Measurements from ENCODE around the gene TICAM2.

The TICAM2 gene

GRCh38 chr5:115616472-115616871 lies 14.2 kb upstream of the TICAM2 start:
- in situ Hi-C loops (cut with MboI; ENCODE audit: low sequenced_read_pairs), result loop anchor here (25.0 kb wide), 1 partner anchor 221 kb away; the partner anchor contains the start of genes AP3S1 and ATG12

- in situ Hi-C loops (cut with MboI; ENCODE audit: low sequenced_read_pairs), result loop anchor here (25.0 kb wide), 1 partner anchor 225 kb away; the partner anchor contains the start of genes AP3S1 and ATG12
Observed at GRCh38 chr5:115611873-115612272, 9.6 kb upstream of the TICAM2 start.

DNA sequence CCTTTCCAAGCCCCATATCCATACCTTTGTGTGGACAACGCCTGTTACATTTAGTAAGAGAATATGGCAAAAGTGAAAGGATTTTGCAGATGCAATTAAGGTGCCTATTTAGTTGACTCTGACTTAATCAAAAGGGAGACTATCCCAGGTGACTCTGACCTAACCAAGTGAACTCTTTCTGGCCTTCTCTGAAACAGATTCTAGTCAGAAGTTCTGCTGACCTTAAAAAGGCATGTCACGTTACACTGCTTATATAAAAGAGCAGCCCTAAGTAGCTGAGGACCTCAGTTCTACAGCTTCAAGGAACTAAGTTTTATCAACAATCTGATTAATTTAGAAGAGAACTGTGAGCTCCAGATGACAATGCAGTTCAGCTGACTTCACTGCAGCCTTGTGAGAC lies 5.7 kb upstream of the TICAM2 start:
- in situ Hi-C loops (cut with MboI; ENCODE audit: low sequenced_read_pairs), result loop anchor here (25.0 kb wide), 1 partner anchor 229 kb away; the partner anchor contains the start of genes AP3S1 and ATG12

- in situ Hi-C loops (cut with MboI; ENCODE audit: low sequenced_read_pairs), result loop anchor here (25.0 kb wide), 1 partner anchor 232 kb away; the partner anchor contains the start of genes AP3S1 and ATG12
Observed at GRCh38 chr5:115605436-115605835, 3.2 kb upstream of the TICAM2 start.

- in situ Hi-C loops (cut with MboI; ENCODE audit: low sequenced_read_pairs), result loop anchor here (25.0 kb wide), 1 partner anchor 235 kb away; the partner anchor contains the start of genes AP3S1 and ATG12
Observed at GRCh38 chr5:115602591-115603125, 379 bp upstream of the TICAM2 start.

DNA sequence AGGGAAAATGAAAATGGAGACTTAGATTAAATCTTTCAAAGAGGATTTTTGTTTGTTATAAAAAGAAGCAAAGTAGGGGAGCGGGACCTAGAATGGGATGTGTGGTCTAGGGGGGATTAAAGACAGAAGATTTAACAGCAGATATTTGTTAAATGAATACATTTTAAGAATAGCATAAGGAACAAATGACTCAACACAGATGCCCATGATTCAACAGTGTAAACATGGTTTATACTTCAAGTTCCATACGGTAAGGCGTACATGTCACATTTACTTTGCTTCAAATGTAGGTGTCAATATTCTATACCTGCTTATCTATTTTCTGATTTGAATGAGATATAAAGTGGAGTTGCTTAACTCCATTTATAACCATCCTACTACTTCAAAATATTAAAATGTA lies 1.5 kb downstream of the TICAM2 start:
- in situ Hi-C loops (cut with MboI; ENCODE audit: low sequenced_read_pairs), result loop anchor here (25.0 kb wide), 1 partner anchor 237 kb away; the partner anchor contains the start of genes AP3S1 and ATG12

DNA sequence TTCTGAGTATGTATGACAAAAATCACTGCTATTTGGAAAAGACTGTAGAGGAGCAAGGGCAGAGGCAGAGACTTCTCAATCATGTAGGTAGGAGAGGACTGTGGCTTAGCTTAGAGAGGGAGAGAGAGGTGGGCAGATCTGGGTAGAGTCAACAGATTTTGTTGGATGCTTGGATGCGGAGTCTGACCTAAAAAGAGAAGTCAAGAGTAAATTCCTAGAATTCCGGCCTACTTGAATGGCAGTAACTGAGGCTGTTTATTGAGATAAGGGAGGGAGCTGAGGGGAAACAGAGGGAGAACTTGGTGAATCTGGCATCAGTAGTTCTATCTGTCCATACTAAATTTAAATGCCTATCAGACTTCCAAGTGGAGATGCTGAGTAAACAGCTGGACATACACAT lies 2.4 kb downstream of the TICAM2 start:
- in situ Hi-C loops (cut with MboI; ENCODE audit: low sequenced_read_pairs), result loop anchor here (25.0 kb wide), 2 partner anchors 237 to 288 kb away; partner anchors contain the start of genes AP3S1 and ATG12

- in situ Hi-C loops (cut with MboI; ENCODE audit: low sequenced_read_pairs), result loop anchor here (25.0 kb wide), 1 partner anchor 287 kb away; no protein-coding TSS in a partner anchor
Observed at GRCh38 chr5:115599502-115599901, 2.8 kb downstream of the TICAM2 start.

DNA sequence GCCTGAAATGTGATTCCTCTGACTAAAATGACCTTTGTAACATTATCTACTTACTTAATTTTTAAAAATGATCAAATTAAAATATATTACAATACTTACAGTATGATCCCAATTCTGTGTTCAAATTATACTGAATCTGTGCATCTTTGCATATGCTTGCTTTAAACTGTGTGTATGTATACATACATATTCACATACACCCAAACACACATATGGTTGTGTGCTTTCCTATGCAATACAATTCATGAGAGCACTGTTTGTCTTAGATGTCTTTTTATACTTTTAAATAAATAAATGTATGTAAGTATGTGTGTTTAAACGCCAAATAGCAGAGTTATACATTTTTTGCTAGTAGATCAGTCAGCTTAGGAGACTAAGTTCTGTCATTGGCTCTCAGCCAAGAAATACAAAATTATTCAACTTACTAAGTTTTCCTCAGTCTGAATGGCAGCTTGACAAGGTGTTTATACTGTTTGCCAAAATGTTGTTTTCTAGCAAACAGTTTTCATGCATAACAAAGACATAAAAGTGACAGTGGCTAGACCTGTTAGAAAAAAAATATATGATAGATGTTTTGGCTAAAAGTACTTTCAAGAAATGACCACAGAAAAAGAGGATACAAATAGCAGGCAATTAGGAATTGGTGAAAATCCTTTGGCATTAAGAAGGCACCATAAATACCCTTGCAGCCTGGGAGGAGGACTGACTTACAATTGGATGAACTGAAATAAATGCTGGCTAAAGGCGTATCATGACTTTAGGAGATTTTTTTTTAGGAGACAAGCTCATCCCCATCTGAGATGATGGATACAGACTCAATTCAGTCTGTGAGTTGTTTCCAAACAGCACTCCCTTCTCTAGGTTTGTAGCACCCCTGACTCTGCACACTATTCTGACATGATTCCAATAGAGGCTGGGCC lies 7.9 kb downstream of the TICAM2 start:
- in situ Hi-C loops (cut with MboI; ENCODE audit: low sequenced_read_pairs), result loop anchor here (25.0 kb wide), 1 partner anchor 282 kb away; no protein-coding TSS in a partner anchor

GRCh38 chr5:115589043-115589442 lies 13.2 kb downstream of the TICAM2 start:
- in situ Hi-C loops (cut with MboI; ENCODE audit: low sequenced_read_pairs), result loop anchor here (25.0 kb wide), 1 partner anchor 277 kb away; no protein-coding TSS in a partner anchor

- in situ Hi-C loops (cut with MboI; ENCODE audit: low sequenced_read_pairs), result loop anchor here (25.0 kb wide), 1 partner anchor 276 kb away; no protein-coding TSS in a partner anchor
Observed at GRCh38 chr5:115588640-115589039, 13.6 kb downstream of the TICAM2 start.

- in situ Hi-C loops (cut with MboI; ENCODE audit: low sequenced_read_pairs), result loop anchor here (25.0 kb wide), 1 partner anchor 274 kb away; no protein-coding TSS in a partner anchor
Observed at GRCh38 chr5:115586525-115587146, 15.6 kb downstream of the TICAM2 start.

- in situ Hi-C loops (cut with MboI; ENCODE audit: low sequenced_read_pairs), result loop anchor here (25.0 kb wide), 1 partner anchor 273 kb away; no protein-coding TSS in a partner anchor
Observed at GRCh38 chr5:115585265-115585664, 17.0 kb downstream of the TICAM2 start.

DNA sequence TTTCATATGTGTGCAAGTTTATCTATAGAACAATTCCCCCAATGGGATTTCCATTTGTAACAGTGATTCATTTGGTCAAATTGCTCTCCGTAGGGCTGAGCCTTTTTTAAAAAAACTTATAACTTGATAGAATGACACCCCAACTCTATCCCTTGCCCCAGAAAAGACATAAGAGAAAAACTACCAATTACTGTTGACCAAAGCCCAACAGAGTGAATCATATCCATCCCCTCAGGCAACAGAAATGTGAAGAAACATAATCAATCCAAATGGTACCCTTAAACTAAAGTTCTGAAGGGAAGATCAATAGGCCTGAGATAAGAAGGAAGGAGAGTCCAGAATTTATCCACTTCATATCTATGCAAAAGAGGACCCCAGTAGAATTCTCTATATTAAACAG lies 17.8 kb downstream of the TICAM2 start:
- in situ Hi-C loops (cut with MboI; ENCODE audit: low sequenced_read_pairs), result loop anchor here (25.0 kb wide), 1 partner anchor 272 kb away; no protein-coding TSS in a partner anchor

GRCh38 chr5:115583474-115583873 lies 18.8 kb downstream of the TICAM2 start:
- in situ Hi-C loops (cut with MboI; ENCODE audit: low sequenced_read_pairs), result loop anchor here (25.0 kb wide), 1 partner anchor 271 kb away; no protein-coding TSS in a partner anchor

DNA sequence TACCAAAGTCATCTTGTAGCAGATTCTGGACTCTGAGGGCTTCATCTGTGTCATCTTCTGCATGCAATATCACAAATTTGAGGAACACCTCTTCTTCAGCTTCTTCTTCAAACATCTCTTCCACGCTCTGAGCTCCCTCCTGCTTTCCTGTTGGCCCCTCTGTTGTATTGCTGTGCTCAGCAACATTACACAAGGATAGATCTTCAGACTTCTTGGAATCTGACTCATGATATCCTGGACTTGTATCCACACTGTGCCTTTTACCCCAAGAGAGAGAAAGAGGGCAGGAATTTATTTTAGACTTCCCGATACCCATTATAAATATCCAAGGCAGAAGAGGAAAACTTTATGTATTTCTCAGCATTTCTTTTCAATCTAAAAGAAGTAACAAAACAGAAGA lies 21.3 kb downstream of the TICAM2 start:
- in situ Hi-C loops (cut with MboI; ENCODE audit: low sequenced_read_pairs), result loop anchor here (25.0 kb wide), 1 partner anchor 269 kb away; no protein-coding TSS in a partner anchor

GRCh38 chr5:115579747-115580173 lies 22.5 kb downstream of the TICAM2 start:
- in situ Hi-C loops (cut with MboI; ENCODE audit: low sequenced_read_pairs), result loop anchor here (25.0 kb wide), 1 partner anchor 267 kb away; no protein-coding TSS in a partner anchor

DNA sequence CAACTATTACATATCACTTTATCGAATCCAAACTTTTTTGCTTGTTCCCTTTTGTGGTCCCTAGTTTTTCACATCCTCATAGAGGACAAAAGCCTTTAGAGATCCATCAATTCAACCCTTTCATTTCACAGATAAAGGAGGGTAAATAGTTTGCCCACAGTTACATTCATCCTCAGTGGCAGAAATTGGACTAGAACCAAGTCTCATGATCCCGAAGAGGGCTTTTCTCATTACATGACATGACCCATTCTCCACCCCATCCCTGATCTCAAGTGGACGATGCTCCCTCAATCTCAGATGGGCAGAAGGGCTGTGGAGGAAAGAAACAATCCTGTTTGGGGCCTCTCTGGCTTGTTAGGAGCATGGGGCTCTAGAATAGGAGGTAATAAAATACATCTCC lies 23.1 kb downstream of the TICAM2 start:
- in situ Hi-C loops (cut with MboI; ENCODE audit: low sequenced_read_pairs), result loop anchor here (25.0 kb wide), 1 partner anchor 267 kb away; no protein-coding TSS in a partner anchor

DNA sequence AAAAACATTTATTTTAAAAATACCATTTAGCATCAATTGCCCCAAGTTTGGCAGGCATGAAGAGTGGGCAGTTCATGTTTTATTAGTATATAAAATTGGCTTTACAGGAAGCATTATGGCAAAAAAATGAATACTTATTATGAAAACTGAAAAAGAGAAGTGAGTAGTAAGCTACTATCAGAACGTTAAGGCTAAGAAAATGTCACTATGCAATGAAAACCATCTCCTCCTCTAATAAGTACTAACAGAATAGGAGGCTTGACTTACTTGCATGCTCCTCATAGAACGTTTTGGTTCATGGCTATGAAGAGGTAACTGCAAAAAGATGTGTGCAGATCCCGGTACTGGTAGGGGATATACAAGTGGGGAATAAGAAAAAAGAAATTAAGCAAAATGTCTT lies 23.6 kb downstream of the TICAM2 start:
- in situ Hi-C loops (cut with MboI; ENCODE audit: low sequenced_read_pairs), result loop anchor here (25.0 kb wide), 1 partner anchor 266 kb away; no protein-coding TSS in a partner anchor

- in situ Hi-C loops (cut with MboI; ENCODE audit: low sequenced_read_pairs), result loop anchor here (25.0 kb wide), 1 partner anchor 265 kb away; no protein-coding TSS in a partner anchor
Observed at GRCh38 chr5:115577741-115578140, 24.5 kb downstream of the TICAM2 start.
